ENCODE data around the gene CDC42BPA.
"Not testable (repeated sequence)": the region's sequence is repeated elsewhere in the genome, so short reads cannot be mapped to it uniquely, and the experiment has no call there.

Gene CDC42BPA

GRCh38 chr1:227308367-227309336 is 9.6 kb downstream of the CDC42BPA start:
- DNase-seq, result no peak

DNA sequence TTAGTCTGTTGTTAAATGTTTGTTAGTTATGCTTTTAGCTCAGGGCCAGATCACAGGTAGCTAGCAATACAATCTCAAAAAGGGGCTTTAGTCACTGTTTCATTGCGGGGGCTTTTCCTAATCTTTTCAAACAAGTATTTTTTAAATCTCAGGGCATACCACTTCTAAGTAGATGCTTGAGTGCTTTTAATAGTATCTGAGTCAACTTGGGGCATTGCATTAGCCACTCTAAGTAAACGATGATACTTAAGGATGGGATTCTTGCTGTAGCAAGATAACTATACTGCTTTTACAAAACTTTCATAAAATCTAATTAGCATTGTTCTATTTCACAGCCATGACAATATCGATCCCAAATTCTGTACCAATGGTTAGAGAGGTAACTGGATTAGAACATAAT is 11.6 kb downstream of the CDC42BPA start:
- DNase-seq, result no peak

DNA sequence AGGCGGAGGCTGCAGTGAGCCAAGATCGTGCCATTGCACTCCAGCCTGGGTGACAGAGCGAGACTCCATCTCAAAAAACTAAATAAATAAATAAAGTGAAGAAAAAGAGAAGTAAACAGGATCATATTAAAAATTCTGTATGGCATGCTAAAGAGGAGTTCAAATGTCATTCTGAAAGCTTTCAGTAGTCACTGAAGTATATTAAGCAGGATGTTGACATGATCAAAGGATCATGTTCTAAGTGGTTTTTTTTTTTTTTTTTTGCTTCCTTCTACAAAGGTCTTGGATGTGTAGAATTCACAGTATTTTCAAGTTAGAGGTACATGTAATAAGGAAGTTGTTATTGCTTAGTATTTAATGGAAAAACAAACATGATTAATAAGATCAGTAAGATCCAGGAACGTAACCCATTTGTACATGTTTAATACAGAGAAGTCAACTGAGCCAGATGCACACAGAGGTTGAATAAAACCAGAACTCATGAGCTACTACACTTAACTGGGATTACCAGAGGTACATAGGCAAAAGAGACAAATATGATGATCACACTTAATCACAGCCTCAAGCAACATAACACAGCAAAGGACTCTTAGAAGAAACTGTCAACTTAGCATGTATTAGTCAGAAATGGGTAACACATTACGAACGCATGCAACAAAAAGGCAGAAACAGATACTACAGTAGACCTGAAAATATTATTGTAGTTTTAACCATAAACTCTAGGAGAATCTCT is 12.2 kb downstream of the CDC42BPA start:
- DNase-seq, result no peak

DNA sequence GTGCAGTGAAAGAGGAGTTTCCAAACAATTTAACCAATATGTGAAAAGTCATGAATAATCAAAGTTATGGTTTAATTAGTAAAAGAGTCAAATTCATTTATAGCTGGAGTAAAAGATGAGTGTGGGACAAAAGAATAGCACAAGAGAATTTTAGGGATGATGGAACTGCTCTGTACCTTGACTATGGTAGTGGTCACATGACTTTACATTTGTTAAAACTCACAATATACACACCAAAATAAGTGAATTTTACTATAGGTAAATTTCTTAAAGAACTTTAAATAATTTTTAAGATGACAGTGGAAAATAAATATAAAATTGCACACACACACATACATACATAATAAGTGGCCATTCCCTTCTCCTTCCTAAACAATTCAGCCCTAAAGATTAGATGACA is 13.6 kb downstream of the CDC42BPA start:
- DNase-seq, result no peak

GRCh38 chr1:227303662-227304061 is 14.6 kb downstream of the CDC42BPA start:
- no peak for DNase-seq

GRCh38 chr1:227300682-227301081 is 17.6 kb downstream of the CDC42BPA start:
- DNase-seq, result no peak

- DNase-seq, result no peak
Measured at GRCh38 chr1:227299688-227300087, 18.6 kb downstream of the CDC42BPA start.

- peak; percentile 5 to 25 for DNase-seq
Measured at GRCh38 chr1:227299241-227299627, 19.1 kb downstream of the CDC42BPA start.

DNA sequence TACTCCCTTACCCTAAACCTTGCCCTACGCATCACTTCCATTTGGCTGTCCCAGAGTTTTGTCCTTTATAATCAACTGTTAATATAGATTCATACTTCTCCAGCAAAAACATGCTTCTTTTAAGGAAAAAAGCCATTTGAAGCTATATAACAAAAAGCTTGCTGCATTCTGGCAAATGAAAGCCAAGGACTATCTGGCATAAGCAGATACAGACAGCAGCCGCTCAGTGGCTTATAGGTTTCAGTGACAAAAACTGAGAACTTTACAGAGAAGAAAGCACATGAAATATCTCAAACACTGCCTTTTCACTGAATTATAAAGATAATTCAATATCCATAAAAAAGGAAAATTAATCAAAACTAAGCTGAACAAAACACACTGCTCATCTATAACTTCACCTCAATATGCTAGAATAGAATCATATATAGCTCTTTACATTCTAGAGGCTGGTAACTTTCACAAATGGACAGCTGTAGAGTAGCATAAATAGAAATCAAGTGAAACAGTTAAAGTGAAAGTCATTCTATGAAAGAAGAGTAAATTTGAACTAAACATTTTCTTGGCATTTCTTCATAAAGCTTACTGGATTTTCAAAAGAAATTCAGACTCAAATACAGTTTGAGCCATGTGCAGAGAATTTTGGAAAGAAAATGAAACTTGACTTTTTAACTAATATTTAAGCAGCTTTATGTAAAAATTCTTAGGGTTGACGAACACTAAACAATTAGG is 19.6 kb downstream of the CDC42BPA start:
- no peak for DNase-seq

DNA sequence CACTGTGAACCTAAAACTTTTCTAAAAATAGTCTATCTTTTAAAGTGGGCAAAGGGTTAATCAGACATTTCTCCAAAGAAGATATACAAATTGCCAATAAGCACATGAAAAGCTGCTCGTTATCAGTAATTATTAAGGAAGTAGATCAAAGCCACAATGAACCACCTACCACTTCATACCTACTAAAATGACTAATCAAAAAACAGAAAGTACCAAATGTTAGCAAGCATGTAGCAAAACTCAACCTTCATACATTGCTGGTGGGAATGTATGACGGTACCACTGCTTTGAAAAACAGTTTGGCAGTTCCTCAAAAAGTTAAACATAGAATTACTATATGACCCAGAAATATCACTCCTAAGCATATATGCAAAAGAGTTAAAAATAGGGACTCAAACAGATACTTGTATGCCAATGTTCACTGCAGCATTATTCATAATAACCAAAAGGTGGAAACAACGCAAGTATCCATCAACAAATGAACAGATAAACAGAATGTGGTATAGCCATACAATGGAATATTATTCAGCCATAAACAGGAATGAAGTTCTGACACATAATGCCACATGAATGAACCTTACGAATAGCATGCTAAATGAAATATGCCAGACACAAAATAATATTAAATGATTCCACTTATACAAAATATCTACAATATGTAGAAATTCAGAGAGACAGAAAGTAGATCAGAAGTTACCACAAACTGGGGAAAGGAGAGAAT is 21.1 kb downstream of the CDC42BPA start:
- no peak for DNase-seq

GRCh38 chr1:227295609-227296008 is 22.7 kb downstream of the CDC42BPA start:
- DNase-seq, result no peak

DNA sequence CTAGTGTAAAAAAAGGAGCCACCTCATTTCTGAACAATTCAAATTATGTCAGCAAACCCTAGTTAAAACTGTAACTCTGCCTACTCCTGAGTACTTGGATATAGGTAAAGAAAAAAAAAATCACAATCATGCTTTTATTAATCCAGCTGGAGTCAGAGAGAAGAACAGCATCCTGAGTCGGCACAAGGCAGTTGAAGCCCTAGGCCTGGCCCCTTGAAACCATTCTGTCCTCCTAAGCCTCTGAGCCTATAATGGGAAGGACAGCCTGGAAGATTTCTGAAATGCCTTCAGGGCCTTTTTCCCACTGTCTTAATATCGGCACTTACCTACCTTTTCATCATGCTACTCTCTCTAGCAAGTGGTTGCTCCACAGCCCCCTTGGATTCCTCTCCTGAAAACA is 32.5 kb downstream of the CDC42BPA start:
- DNase-seq, result no peak

DNA sequence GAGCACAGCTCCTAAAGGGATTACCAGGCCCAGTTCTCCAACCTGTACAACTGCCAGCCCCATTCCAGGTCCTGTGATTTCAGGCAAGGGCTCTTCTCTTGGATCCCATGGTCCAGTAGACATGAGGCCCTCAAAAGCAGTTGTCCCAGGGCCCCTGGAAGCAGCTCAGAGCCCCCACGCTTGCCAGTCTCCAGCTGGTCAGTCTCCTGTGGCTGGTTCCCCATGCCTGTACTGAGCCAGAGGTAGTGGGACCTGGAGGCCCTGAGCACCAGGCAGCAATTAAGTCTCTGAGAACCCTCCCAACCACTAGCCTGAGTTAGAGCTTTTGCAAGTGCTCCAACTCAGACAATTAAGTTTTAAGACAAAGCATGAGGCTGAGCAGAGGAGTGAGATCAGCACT is 36.9 kb downstream of the CDC42BPA start:
- DNase-seq, result no peak

DNA sequence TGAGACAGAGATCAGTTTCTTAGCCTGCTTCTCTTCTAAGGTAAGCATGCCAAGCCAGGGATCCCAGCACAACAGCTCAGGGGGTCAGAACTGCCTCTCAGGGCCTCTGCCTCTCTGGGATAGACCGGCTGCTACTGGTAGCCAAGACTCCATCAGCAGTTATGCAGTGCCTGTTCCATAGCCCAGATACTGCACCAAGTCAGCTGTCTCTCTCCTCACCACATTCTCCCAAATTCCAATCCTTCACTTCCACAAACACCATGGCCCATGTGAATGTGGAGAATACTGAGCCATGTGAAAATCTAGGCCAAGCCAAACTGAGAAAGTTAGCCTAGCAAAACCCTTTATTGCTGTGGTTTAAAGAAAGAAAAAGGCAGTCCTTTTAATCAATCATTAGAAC is 37.5 kb downstream of the CDC42BPA start:
- DNase-seq, result no peak

DNA sequence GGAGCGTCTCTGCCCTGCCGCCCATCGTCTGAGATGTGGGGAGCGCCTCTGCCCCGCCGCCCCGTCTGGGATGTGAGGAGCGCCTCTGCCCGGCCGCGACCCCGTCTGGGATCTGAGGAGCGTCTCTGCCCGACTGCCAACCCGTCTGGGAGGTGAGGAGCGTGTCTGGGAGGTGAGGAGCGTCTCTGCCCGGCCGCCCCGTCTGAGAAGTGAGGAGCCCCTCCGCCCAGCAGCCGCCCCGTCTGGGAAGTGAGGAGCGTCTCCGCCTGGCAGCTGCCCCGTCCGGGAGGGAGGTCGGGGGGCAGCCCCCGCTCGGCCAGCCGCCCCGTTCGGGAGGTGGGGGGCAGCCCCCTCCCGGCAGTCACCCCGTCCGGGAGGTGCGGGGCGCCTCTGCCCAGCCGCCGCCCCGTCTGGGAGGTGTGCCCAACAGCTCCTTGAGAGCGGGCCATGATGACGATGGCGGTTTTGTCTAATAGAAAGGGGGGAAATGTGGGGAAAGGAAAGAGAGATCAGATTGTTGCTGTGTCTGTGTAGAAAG is 42.1 kb downstream of the CDC42BPA start:
- not testable (repeated sequence) for DNase-seq

DNA sequence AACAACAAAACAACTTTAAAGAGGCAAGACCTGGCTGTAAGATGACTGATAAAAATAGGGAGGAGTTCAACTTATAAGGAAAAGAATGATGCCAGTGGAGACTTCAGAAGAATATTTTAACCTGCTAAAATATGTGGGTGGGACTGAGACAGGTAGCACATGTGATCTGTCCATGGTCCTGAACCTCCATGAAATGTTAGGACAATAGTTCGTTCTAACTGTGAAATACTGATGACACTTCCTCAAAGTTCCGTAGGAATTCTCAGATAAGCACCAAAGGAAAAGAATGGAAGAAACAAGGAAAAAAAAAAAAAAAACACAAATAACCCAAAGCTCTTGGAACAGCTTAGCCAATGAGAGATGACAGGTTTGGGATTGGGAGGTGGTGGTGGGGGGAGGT is 44.7 kb downstream of the CDC42BPA start:
- no peak for DNase-seq

GRCh38 chr1:227272428-227272827 is 45.9 kb downstream of the CDC42BPA start:
- DNase-seq, result no peak

DNA sequence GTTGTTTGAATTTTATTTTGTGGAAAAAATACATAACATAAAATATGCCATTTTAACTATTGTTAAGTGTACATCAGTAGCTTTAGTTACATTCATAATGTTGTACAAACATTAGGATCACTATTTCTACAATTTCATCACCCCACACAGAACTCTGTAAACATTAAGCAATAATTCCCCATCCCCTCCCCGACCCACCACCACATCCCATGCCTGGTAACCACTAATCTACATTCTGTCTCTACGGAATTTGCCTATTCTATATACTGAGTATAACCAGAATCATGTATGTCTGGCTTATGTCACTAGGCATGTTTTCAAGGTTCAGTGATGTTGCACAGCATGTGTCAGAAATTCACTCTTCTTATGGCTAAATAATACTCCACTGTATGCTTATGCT is 47.7 kb downstream of the CDC42BPA start:
- DNase-seq, result no peak

DNA sequence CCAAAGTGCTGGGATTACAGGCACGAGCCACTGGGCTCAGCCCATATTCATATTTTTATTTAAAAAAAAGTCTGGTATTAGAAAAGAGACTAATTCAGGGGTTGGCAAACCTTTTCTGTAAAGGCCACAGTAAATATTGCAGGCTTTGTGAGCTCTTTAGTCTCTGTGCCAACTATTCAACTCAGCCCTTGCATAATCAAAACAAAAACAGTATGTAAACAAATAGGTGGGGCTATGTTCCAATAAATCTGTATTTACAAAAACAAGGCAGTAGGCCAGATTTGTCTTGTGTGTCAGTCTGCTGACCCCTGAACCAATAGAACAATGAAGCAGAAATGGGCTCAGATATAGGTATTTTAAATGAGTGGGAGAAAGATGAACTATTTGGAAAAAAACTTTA is 49.3 kb downstream of the CDC42BPA start:
- no peak for DNase-seq

GRCh38 chr1:227265891-227266290 is 52.4 kb downstream of the CDC42BPA start:
- no peak for DNase-seq

GRCh38 chr1:227263869-227264268 is 54.4 kb downstream of the CDC42BPA start:
- no peak for DNase-seq

DNA sequence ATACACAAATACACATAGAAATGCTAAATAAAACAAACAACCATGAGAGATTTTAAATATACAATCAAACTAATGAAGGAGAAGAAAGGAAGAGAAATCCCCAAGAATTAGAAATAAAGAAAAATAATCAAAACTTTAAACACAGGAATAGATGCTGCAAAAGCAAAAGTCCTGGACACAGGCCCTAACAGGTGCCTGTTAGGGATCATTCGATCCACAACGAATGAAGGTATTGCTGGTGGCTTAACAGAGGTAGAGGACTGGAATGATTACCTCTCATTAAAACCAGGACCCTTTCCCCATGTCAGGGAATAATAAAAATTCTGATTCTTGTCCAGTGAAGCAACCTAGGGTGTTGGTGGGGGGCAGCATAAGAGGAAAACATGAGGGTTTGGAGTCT is 56.8 kb downstream of the CDC42BPA start:
- no peak for DNase-seq

Data from inflammatory macrophage treated with lipopolysaccharide for 1 hour (primary cell).